Esophagus muscularis mucosa (tissue), 4 donors: ENCODE data around the gene PSEN1. TPM values are rescaled to one million over a fixed set of nuclear protein-coding genes. Genes with fewer than 3 reads are reported as not detected.
A peak's percentile ranks its signal among the peaks of the same experiment; 100 is the strongest.

Experiments
- DNase-seq: peaks from one replicate; pipeline ENCODE4 v3.0.0-alpha.2; 2017; ENCODE audit errors: extremely low spot score
- H3K27ac ChIP-seq, 4 donors: fragments of 200-600 bp; sonication (generic); replicated peaks in 1 of 4; 1 replicate in 3 of 4; 2 replicates in 1 of 4; pipeline ENCODE4 v1.5.1; 2016 to 2019; ENCODE audit warnings: mild to moderate bottlenecking in 1 of 4
- H3K27me3 ChIP-seq, 4 donors: fragments of 200-600 bp; sonication (generic); one replicate each; pipeline versions ENCODE4 v1.5.1 to v1.6.0; 2016 to 2019
- H3K36me3 ChIP-seq, 4 donors: fragments of 200-600 bp; sonication (generic); one replicate each; pipeline ENCODE4 v1.5.1; 2016 to 2019
- H3K4me1 ChIP-seq, 4 donors: fragments of 200-600 bp; sonication (generic); one replicate each; pipeline ENCODE4 v1.5.1; 2016 to 2019
- H3K4me3 ChIP-seq, 4 donors: fragments of 200-600 bp; sonication (generic); 1 replicate in 2 of 4; 2 replicates in 2 of 4; pipeline ENCODE4 v1.5.1; 2016 to 2019; ENCODE audit warnings: mild to moderate bottlenecking in 4 of 4, moderate library complexity in 1 of 4
- H3K9me3 ChIP-seq, 4 donors: fragments of 200-600 bp; sonication (generic); 1 replicate in 3 of 4; 2 replicates in 1 of 4; pipeline ENCODE4 v1.5.1; 2016 to 2019
- EP300 ChIP-seq: sonication (generic); formaldehyde crosslinking; IDR thresholded peaks from one replicate; pipeline ENCODE4 v1.6.1; 2017; ENCODE audit warnings: antibody characterized with exemption
- POLR2A ChIP-seq: fragments of 450-650 bp; IDR thresholded peaks from one replicate; pipeline ENCODE4 v1.6.1; 2017; ENCODE audit warnings: antibody characterized with exemption, moderate library complexity, mild to moderate bottlenecking, low read depth
- POLR2AphosphoS5 ChIP-seq, 2 donors: sonication (generic); formaldehyde crosslinking; IDR thresholded peaks; one replicate each; pipeline ENCODE4 v1.6.1; 2017; ENCODE audit warnings: antibody characterized with exemption in 2 of 2
- WGBS: methylation state at CpG from one replicate; pipeline ENCODE4 v1.1.5; 2018; 5-methylcytosine and 5-hydroxymethylcytosine counted together
- intact Hi-C: fragments of 100-400 bp; cut with DNase I; formaldehyde crosslinking; loops from one replicate; pipeline ENCODE4 v1.15.1; 2023
- total RNA-seq, 4 donors: library from RNA; depleted of rRNA; stranded (reverse); fragments of >200 nt; gene quantifications; one replicate each; pipeline versions ENCODE4 v1.1.0 to v1.2.1, GENCODE V29; 2016
- TF ChIP-seq, protein P1 (sequence below), 3 experiments: fragments of 200-600 bp in 2 of 3; fragments of 450-650 bp in 1 of 3; sonication (generic) in 2 of 3; IDR thresholded peaks; one replicate each; pipeline ENCODE4 v1.5.1; 2017 to 2019; ENCODE audit warnings: antibody characterized with exemption in 3 of 3, mild to moderate bottlenecking in 2 of 3, moderate library complexity in 1 of 3

The PSEN1 gene
- total RNA-seq, 4 donors from 2014 or later = 31.7 to 39.0 (median 38.3) TPM

DNA sequence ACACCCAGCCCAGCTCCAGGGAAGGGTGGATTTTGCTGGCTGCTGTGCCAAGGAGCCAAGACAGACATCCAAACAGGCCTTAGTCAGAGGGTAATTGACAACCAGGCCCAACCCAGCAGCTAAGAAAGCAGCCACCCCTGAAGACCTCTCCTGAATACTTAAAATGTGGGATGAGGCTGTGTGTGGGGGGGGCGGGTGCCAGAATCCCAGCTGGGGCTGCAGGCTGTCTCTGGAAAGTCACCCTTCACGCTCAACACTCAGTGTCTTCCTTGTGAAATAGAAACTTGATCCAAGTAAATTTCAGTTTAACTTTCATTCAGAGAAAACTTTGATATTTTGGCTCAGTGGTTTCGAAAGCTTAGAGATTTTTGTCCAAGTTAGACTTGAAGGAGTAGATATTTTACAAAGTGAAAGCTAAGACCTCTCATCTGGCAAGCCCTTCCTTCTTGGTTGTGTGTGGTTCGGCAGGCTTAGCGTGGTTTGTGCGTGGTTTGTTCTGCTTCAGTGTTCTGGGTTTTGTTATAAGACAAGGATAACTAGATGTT, 106.1 kb downstream of the PSEN1 start:
- peaks cover 0 to 14% (median 3%) of the 10 kb centered on the region in 4 donors for H3K27me3 ChIP-seq
- H3K27ac ChIP-seq = peak overlapping the region; percentile 44 to 76 (median 61)
- no peaks in the 10 kb centered on the region for H3K9me3 ChIP-seq
- H3K4me3 ChIP-seq = peak overlapping the region; percentile 21 to 36 (median 26)
- DNase-seq = no peak
- TF ChIP-seq POLR2AphosphoS5 (IDR thresholded peaks at IDR 0.05) (no peak), EP300 (no peak), POLR2A (no peak)
- TF ChIP-seq, protein P1, sequence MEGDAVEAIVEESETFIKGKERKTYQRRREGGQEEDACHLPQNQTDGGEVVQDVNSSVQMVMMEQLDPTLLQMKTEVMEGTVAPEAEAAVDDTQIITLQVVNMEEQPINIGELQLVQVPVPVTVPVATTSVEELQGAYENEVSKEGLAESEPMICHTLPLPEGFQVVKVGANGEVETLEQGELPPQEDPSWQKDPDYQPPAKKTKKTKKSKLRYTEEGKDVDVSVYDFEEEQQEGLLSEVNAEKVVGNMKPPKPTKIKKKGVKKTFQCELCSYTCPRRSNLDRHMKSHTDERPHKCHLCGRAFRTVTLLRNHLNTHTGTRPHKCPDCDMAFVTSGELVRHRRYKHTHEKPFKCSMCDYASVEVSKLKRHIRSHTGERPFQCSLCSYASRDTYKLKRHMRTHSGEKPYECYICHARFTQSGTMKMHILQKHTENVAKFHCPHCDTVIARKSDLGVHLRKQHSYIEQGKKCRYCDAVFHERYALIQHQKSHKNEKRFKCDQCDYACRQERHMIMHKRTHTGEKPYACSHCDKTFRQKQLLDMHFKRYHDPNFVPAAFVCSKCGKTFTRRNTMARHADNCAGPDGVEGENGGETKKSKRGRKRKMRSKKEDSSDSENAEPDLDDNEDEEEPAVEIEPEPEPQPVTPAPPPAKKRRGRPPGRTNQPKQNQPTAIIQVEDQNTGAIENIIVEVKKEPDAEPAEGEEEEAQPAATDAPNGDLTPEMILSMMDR (IDR thresholded peaks at IDR 0.05) = no peak
- peaks cover 0 to 20% (median 8%) of the 10 kb centered on the region in 4 donors for H3K36me3 ChIP-seq
- WGBS = 56% methylated on average over 6 of the region's 6 CpGs
- intact Hi-C loops = no loop called here
- peaks cover 29 to 68% (median 62%) of the 10 kb centered on the region in 4 donors for H3K4me1 ChIP-seq

DNA sequence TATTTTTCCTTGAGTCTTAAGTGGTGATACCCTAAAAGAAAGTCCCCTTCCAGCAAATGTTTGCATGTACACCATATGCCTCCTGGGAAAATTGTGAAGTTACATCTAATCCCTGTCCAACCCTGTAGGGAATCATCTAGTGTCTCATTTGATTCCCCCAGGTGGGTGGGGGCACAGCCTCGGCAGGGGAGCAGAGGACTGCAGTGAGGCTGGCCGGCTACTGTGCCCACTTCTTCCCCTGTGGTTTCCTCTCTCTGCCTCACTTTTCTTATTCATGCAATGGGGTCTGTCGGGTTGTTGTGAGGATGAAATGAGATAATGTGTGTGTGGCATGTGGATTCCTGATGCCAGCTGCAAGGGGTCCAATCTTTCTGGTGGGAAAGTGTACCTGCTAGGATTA, 107.0 kb downstream of the PSEN1 start:
- intact Hi-C loops = no loop called here
- TF ChIP-seq POLR2A (no peak), POLR2AphosphoS5 (IDR thresholded peaks at IDR 0.05) (no peak), EP300 (no peak)
- TF ChIP-seq, protein P1 (IDR thresholded peaks at IDR 0.05) = no peak
- H3K9me3 ChIP-seq = no peaks in the 10 kb centered on the region
- H3K4me1 ChIP-seq = peaks cover 20 to 59% (median 53%) of the 10 kb centered on the region in 4 donors
- H3K4me3 ChIP-seq = no peak overlapping the region
- H3K27me3 ChIP-seq = peaks cover 0 to 5% (median 0%) of the 10 kb centered on the region in 4 donors
- DNase-seq = no peak
- H3K36me3 ChIP-seq = peaks cover 0 to 20% (median 8%) of the 10 kb centered on the region in 4 donors
- WGBS = 51% methylated on average over 3 of the region's 3 CpGs
- peak overlapping the region in 3 of 4 donors; percentile 55 to 76 (median 67) for H3K27ac ChIP-seq

DNA sequence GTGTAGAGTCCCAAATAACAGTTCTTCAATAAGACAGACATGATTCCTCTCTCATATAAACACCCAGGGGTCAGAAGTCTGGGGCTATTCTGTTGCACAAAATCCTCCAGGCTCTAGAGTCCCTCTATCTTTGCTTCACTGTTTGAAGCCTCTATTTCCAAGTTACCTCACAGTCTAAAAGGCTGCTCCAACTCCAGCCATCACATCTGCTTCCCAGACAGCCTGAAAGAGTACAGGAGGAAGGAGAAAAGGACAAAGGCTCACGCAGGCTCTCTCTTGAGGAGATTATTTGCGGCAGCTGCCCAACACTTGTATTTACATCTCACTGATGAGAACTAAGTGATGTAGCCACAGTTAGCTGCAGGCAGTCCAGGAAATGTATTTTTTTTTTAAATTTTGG, 107.4 kb downstream of the PSEN1 start:
- Histone ChIP-seq H3K9me3 (no peaks in the 10 kb centered on the region), H3K4me1 (peaks cover 16 to 55% (median 49%) of the 10 kb centered on the region in 4 donors), H3K27ac (no peak overlapping the region), H3K27me3 (peaks cover 0 to 2% (median 0%) of the 10 kb centered on the region in 4 donors), H3K36me3 (peaks cover 0 to 20% (median 8%) of the 10 kb centered on the region in 4 donors), H3K4me3 (no peak overlapping the region)
- TF ChIP-seq, protein P1 (IDR thresholded peaks at IDR 0.05) = no peak
- no peak for TF ChIP-seq POLR2A
- no peak for TF ChIP-seq POLR2AphosphoS5 (IDR thresholded peaks at IDR 0.05)
- no peak for TF ChIP-seq EP300
- 100% methylated on average over 2 of the region's 2 CpGs for WGBS
- DNase-seq = no peak
- intact Hi-C loops = no loop called here

DNA sequence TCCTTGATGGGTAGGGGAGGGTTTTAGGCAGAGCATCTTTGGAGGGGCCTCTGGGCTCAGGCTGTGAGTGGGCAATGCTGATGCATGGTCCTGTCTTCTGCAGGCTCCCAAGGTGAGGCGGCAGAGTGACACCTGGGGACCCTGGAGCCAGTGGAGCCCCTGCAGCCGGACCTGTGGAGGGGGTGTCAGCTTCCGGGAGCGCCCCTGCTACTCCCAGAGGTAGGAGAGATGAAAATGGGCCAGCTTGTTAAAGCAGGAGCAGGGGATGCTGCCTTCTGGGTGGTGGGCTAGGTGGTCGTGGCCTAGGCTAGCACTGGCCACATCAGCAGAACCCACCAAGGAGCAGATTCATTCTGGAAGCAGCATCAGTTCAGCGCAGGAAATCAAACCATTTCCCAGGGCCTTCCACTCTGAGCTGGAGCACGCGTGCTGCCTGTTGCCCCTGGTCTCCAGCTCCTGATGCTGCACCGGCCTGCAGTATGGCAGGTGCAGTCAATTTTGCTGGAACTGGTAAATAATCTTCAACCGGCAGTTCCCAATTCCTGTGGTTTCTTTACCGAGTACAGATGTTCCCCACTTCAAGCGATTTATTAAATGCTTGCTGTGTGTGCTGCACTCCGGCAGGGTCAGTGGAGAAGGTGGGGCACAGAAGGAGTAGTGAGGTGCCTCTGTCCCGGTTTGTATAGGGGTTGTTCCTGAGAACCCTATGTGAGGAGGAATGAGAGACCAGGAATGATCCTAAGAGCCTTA, 108.4 kb downstream of the PSEN1 start:
- Histone ChIP-seq H3K4me3 (no peak overlapping the region), H3K9me3 (no peaks in the 10 kb centered on the region), H3K27ac (no peak overlapping the region), H3K36me3 (peaks cover 0 to 22% (median 8%) of the 10 kb centered on the region in 4 donors), H3K27me3 (peaks cover 0 to 2% (median 0%) of the 10 kb centered on the region in 4 donors), H3K4me1 (peaks cover 6 to 46% (median 39%) of the 10 kb centered on the region in 4 donors)
- intact Hi-C loops = no loop called here
- no peak for TF ChIP-seq EP300
- TF ChIP-seq, protein P1 (IDR thresholded peaks at IDR 0.05) = no peak
- TF ChIP-seq POLR2AphosphoS5 (IDR thresholded peaks at IDR 0.05) = no peak
- no peak for TF ChIP-seq POLR2A
- 85% methylated on average over 10 of the region's 14 CpGs for WGBS
- DNase-seq = no peak
